ENCODE measurements around the gene MPZL1. TPM values are rescaled to one million over a fixed set of nuclear protein-coding genes. Genes with fewer than 3 reads are reported as not detected.
"Not testable (repeated sequence)": the region's sequence is repeated elsewhere in the genome, so short reads cannot be mapped to it uniquely, and the experiment has no call there.

MPZL1 gene
- total RNA-seq, 2 experiments from 2014 or later: 1.2 to 1.5 TPM

- H3K4me1 Mint-ChIP-seq (ENCODE audit: low read depth): peaks cover 52% of the 10 kb centered on the region
- H3K36me3 Mint-ChIP-seq (ENCODE audit: low read depth): peaks cover 29% of the 10 kb centered on the region
Measured at GRCh38 chr1:167716000-167716271, 5.8 kb upstream of the MPZL1 start.

DNA sequence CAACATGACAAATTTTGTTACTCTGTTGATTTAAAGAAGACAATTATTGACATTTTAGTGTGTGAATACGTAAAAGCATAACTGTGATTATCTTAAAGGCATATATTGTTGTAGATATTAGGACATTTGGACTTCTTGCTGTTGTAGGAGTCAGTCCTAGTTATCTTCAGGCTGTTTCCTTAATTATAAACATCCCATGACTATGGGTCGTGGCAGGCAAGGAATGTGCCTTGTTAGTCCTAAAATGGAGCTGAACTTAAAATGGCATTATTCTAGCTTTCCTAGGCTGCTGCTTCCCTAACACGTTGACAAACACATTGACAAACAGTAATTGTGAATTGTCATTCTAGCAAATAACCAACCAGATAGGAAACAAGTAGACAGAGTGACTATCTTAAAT, 4.4 kb upstream of the MPZL1 start:
- no peak overlapping the region for H3K27ac ChIP-seq (ENCODE audit: low read depth in 1 of 2, low read length in 2 of 2)
- peaks cover 48% of the 10 kb centered on the region for H3K4me1 ChIP-seq (ENCODE audit: insufficient read depth, low read length)
- H3K27ac Mint-ChIP-seq: peak overlapping the region; percentile 53
- ChIA-PET CTCF (interaction anchor here (1.5 kb wide), 1 partner anchor 29 kb away, joined by 3 read pairs; no protein-coding TSS in a partner anchor), POLR2A (interaction anchor here (1.1 to 3.7 kb wide), 2 partner anchors 10 to 80 kb away, joined by 3 to 15 read pairs; no protein-coding TSS in a partner anchor)
- peaks cover 61% of the 10 kb centered on the region for H3K4me1 Mint-ChIP-seq (ENCODE audit: low read depth)
- H3K36me3 Mint-ChIP-seq (ENCODE audit: low read depth): peaks cover 35% of the 10 kb centered on the region
- TF ChIP-seq, protein P1, sequence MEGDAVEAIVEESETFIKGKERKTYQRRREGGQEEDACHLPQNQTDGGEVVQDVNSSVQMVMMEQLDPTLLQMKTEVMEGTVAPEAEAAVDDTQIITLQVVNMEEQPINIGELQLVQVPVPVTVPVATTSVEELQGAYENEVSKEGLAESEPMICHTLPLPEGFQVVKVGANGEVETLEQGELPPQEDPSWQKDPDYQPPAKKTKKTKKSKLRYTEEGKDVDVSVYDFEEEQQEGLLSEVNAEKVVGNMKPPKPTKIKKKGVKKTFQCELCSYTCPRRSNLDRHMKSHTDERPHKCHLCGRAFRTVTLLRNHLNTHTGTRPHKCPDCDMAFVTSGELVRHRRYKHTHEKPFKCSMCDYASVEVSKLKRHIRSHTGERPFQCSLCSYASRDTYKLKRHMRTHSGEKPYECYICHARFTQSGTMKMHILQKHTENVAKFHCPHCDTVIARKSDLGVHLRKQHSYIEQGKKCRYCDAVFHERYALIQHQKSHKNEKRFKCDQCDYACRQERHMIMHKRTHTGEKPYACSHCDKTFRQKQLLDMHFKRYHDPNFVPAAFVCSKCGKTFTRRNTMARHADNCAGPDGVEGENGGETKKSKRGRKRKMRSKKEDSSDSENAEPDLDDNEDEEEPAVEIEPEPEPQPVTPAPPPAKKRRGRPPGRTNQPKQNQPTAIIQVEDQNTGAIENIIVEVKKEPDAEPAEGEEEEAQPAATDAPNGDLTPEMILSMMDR (IDR thresholded peaks at IDR 0.05): no peak
- ATAC-seq (ENCODE audit: poor library complexity) (no peak), DNase-seq (no peak)
- H3K4me3 ChIP-seq (ENCODE audit: low read length): no peak overlapping the region
- H3K9me3 ChIP-seq (ENCODE audit: control insufficient read depth in 1 of 2, insufficient read depth in 1 of 2, low read length in 2 of 2): no peaks in the 10 kb centered on the region
- intact Hi-C loops (cut with DNase I, micrococcal nuclease): loop anchor here in 1 of 2 experiments (5.0 to 10.0 kb wide), 5 partner anchors 85 to 1647 kb away; partner anchors contain the start of genes BLZF1, DCAF6, MPC2 and NME7
- peaks cover 18% of the 10 kb centered on the region for H3K27me3 Mint-ChIP-seq
- no peaks in the 10 kb centered on the region for H3K27me3 ChIP-seq (ENCODE audit: control insufficient read depth in 1 of 2, insufficient read depth in 2 of 2, low read length in 2 of 2)
- peak overlapping the region; percentile 73 for H3K4me3 Mint-ChIP-seq
- H3K36me3 ChIP-seq (ENCODE audit: insufficient read depth, low read length): no peaks in the 10 kb centered on the region
- H3K9me3 Mint-ChIP-seq: no peaks in the 10 kb centered on the region

More at GRCh38 chr1:167716000-167716271, 5.8 kb upstream of the MPZL1 start:
- peak overlapping the region; percentile 87 for H3K27ac Mint-ChIP-seq
- ATAC-seq (ENCODE audit: poor library complexity) (no peak), DNase-seq (no peak)
- intact Hi-C loops (cut with DNase I, micrococcal nuclease): loop anchor here (1.0 to 10.0 kb wide), 7 partner anchors 86 to 1649 kb away; partner anchors contain the start of genes DCAF6 (in 2 of the 2), MPC2 (in 2 of the 2), BLZF1 (in 1 of the 2) and NME7 (in 1 of the 2)
- H3K27ac ChIP-seq (ENCODE audit: low read depth in 1 of 2, low read length in 2 of 2): peak overlapping the region in 1 of 2 donors; percentile 27
- POLR2A ChIA-PET: interaction anchor here (0.8 to 3.7 kb wide), 13 partner anchors 13 to 220 kb away, joined by 3 to 16 read pairs (median 4); partner anchors contain the start of genes DCAF6 and RCSD1
- peak overlapping the region; percentile 92 for H3K4me3 Mint-ChIP-seq
- H3K27me3 ChIP-seq (ENCODE audit: control insufficient read depth in 1 of 2, insufficient read depth in 2 of 2, low read length in 2 of 2): no peaks in the 10 kb centered on the region
- no peaks in the 10 kb centered on the region for H3K36me3 ChIP-seq (ENCODE audit: insufficient read depth, low read length)
- peak overlapping the region; percentile 79 for H3K4me3 ChIP-seq (ENCODE audit: low read length)
- H3K9me3 Mint-ChIP-seq: no peaks in the 10 kb centered on the region
- H3K4me1 ChIP-seq (ENCODE audit: insufficient read depth, low read length): peaks cover 40% of the 10 kb centered on the region
- H3K27me3 Mint-ChIP-seq: peaks cover 18% of the 10 kb centered on the region
- CTCF ChIA-PET: interaction anchor here (0.7 to 1.8 kb wide), 9 partner anchors 18 to 220 kb away, joined by 3 to 6 read pairs (median 4); partner anchors contain the start of gene DCAF6
- H3K9me3 ChIP-seq (ENCODE audit: control insufficient read depth in 1 of 2, insufficient read depth in 1 of 2, low read length in 2 of 2): no peaks in the 10 kb centered on the region
- TF ChIP-seq, protein P1 (IDR thresholded peaks at IDR 0.05): no peak

- peak overlapping the region; percentile 90 for H3K4me3 Mint-ChIP-seq
- H3K4me1 ChIP-seq (ENCODE audit: insufficient read depth, low read length): peaks cover 45% of the 10 kb centered on the region
- TF ChIP-seq, protein P1 (IDR thresholded peaks at IDR 0.05): no peak
- CTCF ChIA-PET: no interaction called here
- no peaks in the 10 kb centered on the region for H3K9me3 Mint-ChIP-seq
- peak overlapping the region; percentile 31 for H3K27ac Mint-ChIP-seq
- no peak for DNase-seq
- peaks cover 69% of the 10 kb centered on the region for H3K4me1 Mint-ChIP-seq (ENCODE audit: low read depth)
- intact Hi-C loops (cut with DNase I, micrococcal nuclease): loop anchor here in 1 of 2 experiments (5.0 to 10.0 kb wide), 5 partner anchors 83 to 1646 kb away; partner anchors contain the start of genes BLZF1, DCAF6, MPC2 and NME7
- POLR2A ChIA-PET: no interaction called here
- no peak overlapping the region for H3K4me3 ChIP-seq (ENCODE audit: low read length)
- H3K36me3 Mint-ChIP-seq (ENCODE audit: low read depth): peaks cover 25% of the 10 kb centered on the region
- H3K27me3 ChIP-seq (ENCODE audit: control insufficient read depth in 1 of 2, insufficient read depth in 2 of 2, low read length in 2 of 2): no peaks in the 10 kb centered on the region
- H3K36me3 ChIP-seq (ENCODE audit: insufficient read depth, low read length): no peaks in the 10 kb centered on the region
- no peak overlapping the region for H3K27ac ChIP-seq (ENCODE audit: low read depth in 1 of 2, low read length in 2 of 2)
- peaks cover 13% of the 10 kb centered on the region for H3K27me3 Mint-ChIP-seq
- no peak for ATAC-seq (ENCODE audit: poor library complexity)
- no peaks in the 10 kb centered on the region for H3K9me3 ChIP-seq (ENCODE audit: control insufficient read depth in 1 of 2, insufficient read depth in 1 of 2, low read length in 2 of 2)
Measured at GRCh38 chr1:167718914-167719691, 2.7 kb upstream of the MPZL1 start.

DNA sequence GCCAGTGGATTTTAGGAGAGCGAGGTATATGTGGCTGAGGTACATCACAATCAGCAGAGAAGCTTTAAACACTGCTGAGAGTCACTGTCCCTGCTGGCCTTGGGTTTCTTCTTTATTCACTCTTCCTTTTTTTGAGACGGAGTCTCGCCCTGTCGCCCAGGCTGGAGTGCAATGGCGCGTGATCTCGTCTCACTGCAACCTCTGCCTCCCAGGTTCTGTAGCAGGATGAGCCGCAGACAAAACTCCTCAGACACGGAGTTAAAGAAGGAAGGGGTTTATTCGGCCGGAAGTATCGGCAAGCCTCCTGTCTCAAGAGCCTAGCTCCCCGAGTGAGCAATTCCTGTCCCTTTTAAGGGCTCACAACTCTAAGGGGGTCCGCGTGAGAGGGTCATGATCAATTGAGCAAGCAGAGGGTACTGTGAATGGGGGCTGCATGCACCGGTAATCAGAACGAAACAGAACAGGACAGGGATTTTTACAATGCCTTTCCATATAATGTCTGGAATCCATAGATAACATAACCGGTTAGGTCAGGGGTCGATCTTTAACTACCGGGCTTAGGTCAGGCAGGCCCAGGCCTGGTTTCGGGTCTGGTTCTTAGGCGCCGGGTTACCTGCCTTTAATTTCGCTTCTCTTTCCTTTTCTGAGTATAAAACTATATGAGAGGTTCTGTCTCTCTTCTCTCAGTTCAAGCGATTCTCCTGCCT, 1.9 kb upstream of the MPZL1 start:
- H3K27me3 ChIP-seq (ENCODE audit: control insufficient read depth in 1 of 2, insufficient read depth in 2 of 2, low read length in 2 of 2); H3K9me3 ChIP-seq (ENCODE audit: control insufficient read depth in 1 of 2, insufficient read depth in 1 of 2, low read length in 2 of 2); DNase-seq; H3K4me3 ChIP-seq (ENCODE audit: low read length); CTCF ChIA-PET; H3K27ac ChIP-seq (ENCODE audit: low read depth in 1 of 2, low read length in 2 of 2); H3K9me3 Mint-ChIP-seq; H3K36me3 ChIP-seq (ENCODE audit: insufficient read depth, low read length); ATAC-seq (ENCODE audit: poor library complexity); H3K27me3 Mint-ChIP-seq; POLR2A ChIA-PET: not testable (repeated sequence)
- H3K4me1 Mint-ChIP-seq (ENCODE audit: low read depth): peaks cover 70% of the 10 kb centered on the region
- H3K4me1 ChIP-seq (ENCODE audit: insufficient read depth, low read length): peaks cover 40% of the 10 kb centered on the region
- H3K4me3 Mint-ChIP-seq: peak overlapping the region; percentile 90
- peak overlapping the region; percentile 31 for H3K27ac Mint-ChIP-seq
- peaks cover 18% of the 10 kb centered on the region for H3K36me3 Mint-ChIP-seq (ENCODE audit: low read depth)
- intact Hi-C loops (cut with DNase I, micrococcal nuclease): loop anchor here (5.0 to 10.0 kb wide), 7 partner anchors 42 to 1645 kb away; partner anchors contain the start of genes BLZF1 (in 1 of the 2), DCAF6 (in 1 of the 2), MPC2 (in 1 of the 2) and NME7 (in 1 of the 2)
